PC-9 (cell line): ENCODE results near the gene RING1. TPM values are rescaled to one million over a fixed set of nuclear protein-coding genes. Genes with fewer than 3 reads are reported as not detected.

Experiments used
- BruUV-seq: library from RNA; stranded (reverse); fragments of 400-500 nt; replicated peaks from 2 replicates; lab custom pipeline; 2021; lab: Mats Ljungman, UMichigan
- CTCF ChIA-PET: fragments of 300-600 bp; sonication (Branson Sonifier 250); formaldehyde crosslinking; loops from one replicate; lab custom pipeline; 2022; ENCODE audit warnings: antibody characterized with exemption; lab: Charles Lee
- POLR2A ChIA-PET: fragments of 300-600 bp; sonication (Branson Sonifier 250); formaldehyde crosslinking; loops from one replicate; lab custom pipeline; 2022; ENCODE audit warnings: antibody characterized with exemption; ENCODE audit not compliant: unreplicated experiment; lab: Charles Lee
- DNase-seq, 2 experiments: peaks; one replicate each; pipeline versions ENCODE4 v3.0.0 to v3.0.0-alpha.2; 2015 to 2022; ENCODE audit warnings: mixed read lengths in 1 of 2
- H2AFZ ChIP-seq: fragments of 200-600 bp; sonication (generic); 2 replicates; pipeline ENCODE4 v1.8.1; 2017; ENCODE audit warnings: antibody characterized with exemption
- H3F3A ChIP-seq: fragments of 200-600 bp; sonication (generic); 2 replicates; pipeline ENCODE4 v1.8.1; 2017; ENCODE audit warnings: antibody characterized with exemption, mild to moderate bottlenecking, low read depth; ENCODE audit not compliant: insufficient read depth
- H3K27ac ChIP-seq: fragments of 200-600 bp; sonication (generic); 2 replicates; pipeline ENCODE4 v1.6.1; 2016; ENCODE audit warnings: mixed run types
- H3K27me3 ChIP-seq: fragments of 200-600 bp; sonication (generic); 2 replicates; pipeline ENCODE4 v1.6.1; 2016; ENCODE audit warnings: low read depth, mixed run types; ENCODE audit not compliant: insufficient read depth
- H3K36me3 ChIP-seq: fragments of 200-600 bp; sonication (generic); 2 replicates; pipeline ENCODE4 v1.6.1; 2016; ENCODE audit warnings: low read depth, mixed run types
- H3K4me1 ChIP-seq: fragments of 200-600 bp; sonication (generic); replicated peaks from 2 replicates; pipeline ENCODE4 v1.6.1; 2016; ENCODE audit warnings: mixed run types; ENCODE audit not compliant: insufficient read depth
- H3K4me2 ChIP-seq: fragments of 200-600 bp; sonication (generic); 2 replicates; pipeline ENCODE4 v1.6.1; 2017; ENCODE audit warnings: mixed run types
- H3K4me3 ChIP-seq: fragments of 200-600 bp; sonication (generic); 2 replicates; pipeline ENCODE4 v1.6.1; 2016; ENCODE audit warnings: mixed run types
- H3K79me2 ChIP-seq: fragments of 200-600 bp; sonication (generic); 2 replicates; pipeline ENCODE4 v1.6.1; 2017; ENCODE audit warnings: low read depth, mixed run types
- H3K9me2 ChIP-seq: fragments of 200-600 bp; sonication (generic); 2 replicates; pipeline ENCODE4 v1.8.1; 2017; ENCODE audit warnings: mild to moderate bottlenecking; ENCODE audit not compliant: insufficient read depth
- H3K9me3 ChIP-seq: fragments of 200-600 bp; sonication (generic); 2 replicates; pipeline ENCODE4 v1.8.1; 2016; ENCODE audit warnings: low read depth; ENCODE audit not compliant: insufficient read depth
- H4K20me1 ChIP-seq: fragments of 200-600 bp; sonication (generic); 2 replicates; pipeline ENCODE4 v1.8.1; 2017; ENCODE audit not compliant: insufficient read depth
- EZH2 ChIP-seq: fragments of 200-600 bp; sonication (generic); IDR thresholded peaks from 2 replicates; pipeline ENCODE4 v1.8.0; 2017; ENCODE audit warnings: antibody characterized with exemption, low read depth
- intact Hi-C: fragments of 100-400 bp; cut with micrococcal nuclease; formaldehyde crosslinking; loops from one replicate; pipeline ENCODE4 v1.10.0; 2022; ENCODE audit not compliant: unreplicated experiment
- total RNA-seq: library from RNA; stranded (reverse); gene quantifications from 2 replicates; pipeline ENCODE4 v1.2.3, GENCODE V29; 2021
- TF ChIP-seq, protein P1 (sequence below): fragments of 200-600 bp; sonication (generic); conservative IDR thresholded peaks from 2 replicates; pipeline ENCODE4 v1.6.1; 2017; ENCODE audit warnings: mixed run types, antibody characterized with exemption, mild to moderate bottlenecking, moderate library complexity

RING1 gene
- total RNA-seq, 1 experiment from 2014 or later: 18.9 TPM

DNA sequence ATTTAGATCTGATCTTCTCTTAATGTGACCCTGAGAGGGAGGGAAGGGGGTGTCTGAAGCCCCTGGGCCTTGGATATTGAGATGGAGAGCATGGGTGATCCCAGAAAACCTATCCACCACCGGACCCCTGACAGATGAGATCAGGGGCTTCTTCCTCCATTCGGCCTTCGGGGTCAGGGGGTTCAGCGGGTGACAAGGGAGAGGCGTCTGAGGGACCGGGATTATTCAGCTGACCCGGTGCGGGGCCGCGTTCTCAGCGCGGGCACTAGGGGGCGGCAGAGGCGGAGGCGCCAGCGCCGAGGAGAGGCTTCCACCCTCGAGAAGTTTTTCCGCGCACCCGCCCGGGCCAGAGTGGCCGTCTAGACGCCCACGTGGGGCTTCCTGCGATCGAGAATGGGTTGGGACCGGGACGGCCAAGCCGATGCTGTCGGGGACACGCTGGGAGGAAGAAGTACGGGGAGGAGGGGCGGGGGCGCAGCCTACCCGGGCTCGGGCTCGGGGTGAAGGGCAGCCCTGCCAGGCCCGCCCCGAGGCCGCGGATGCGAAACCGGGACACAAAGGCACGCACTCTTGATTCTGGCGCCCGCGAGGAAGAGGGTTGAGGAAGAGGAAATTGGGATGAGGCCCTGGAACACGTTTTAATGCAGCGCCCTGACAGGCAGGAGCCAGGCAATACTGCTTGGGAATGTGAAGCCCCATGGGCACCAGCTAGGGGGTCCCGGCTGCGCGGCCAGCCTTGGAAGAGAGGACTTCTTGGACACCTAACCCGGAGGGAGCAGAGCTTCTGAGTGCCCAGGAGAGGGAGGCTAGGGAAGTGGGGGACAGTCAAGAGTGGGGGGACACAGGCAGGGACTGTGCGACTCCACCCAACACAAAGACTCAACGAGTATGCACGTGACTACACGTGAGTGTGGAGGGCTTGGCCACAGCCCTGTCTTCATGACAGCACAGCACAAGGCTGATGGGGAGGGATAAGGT, 46.7 kb upstream of the RING1 start:
- peaks cover 4% of the 10 kb centered on the region for H3K4me1 ChIP-seq
- H4K20me1 ChIP-seq: no peaks in the 10 kb centered on the region
- CTCF ChIA-PET: interaction anchor here (0.6 kb wide), 2 partner anchors 229 to 296 kb away, joined by 3 to 5 read pairs; no protein-coding TSS in a partner anchor
- no peaks in the 10 kb centered on the region for H3K36me3 ChIP-seq
- H3K9me3 ChIP-seq: no peaks in the 10 kb centered on the region
- DNase-seq: peak in 1 of 2 experiments; percentile 74
- intact Hi-C loops: loop anchor here (5.0 kb wide), 1 partner anchor 86 kb away; no protein-coding TSS in a partner anchor
- H3K27me3 ChIP-seq: peaks cover 40% of the 10 kb centered on the region
- TF ChIP-seq EZH2: no peak
- TF ChIP-seq, protein P1, sequence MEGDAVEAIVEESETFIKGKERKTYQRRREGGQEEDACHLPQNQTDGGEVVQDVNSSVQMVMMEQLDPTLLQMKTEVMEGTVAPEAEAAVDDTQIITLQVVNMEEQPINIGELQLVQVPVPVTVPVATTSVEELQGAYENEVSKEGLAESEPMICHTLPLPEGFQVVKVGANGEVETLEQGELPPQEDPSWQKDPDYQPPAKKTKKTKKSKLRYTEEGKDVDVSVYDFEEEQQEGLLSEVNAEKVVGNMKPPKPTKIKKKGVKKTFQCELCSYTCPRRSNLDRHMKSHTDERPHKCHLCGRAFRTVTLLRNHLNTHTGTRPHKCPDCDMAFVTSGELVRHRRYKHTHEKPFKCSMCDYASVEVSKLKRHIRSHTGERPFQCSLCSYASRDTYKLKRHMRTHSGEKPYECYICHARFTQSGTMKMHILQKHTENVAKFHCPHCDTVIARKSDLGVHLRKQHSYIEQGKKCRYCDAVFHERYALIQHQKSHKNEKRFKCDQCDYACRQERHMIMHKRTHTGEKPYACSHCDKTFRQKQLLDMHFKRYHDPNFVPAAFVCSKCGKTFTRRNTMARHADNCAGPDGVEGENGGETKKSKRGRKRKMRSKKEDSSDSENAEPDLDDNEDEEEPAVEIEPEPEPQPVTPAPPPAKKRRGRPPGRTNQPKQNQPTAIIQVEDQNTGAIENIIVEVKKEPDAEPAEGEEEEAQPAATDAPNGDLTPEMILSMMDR: peak; percentile 90
- H2AFZ ChIP-seq: peak overlapping the region; percentile 89
- no peaks in the 10 kb centered on the region for H3F3A ChIP-seq
- peak overlapping the region; percentile 60; the same call in 1 of the 2 replicates for H3K4me3 ChIP-seq
- no TSS peak for BruUV-seq
- H3K9me2 ChIP-seq: no peaks in the 10 kb centered on the region
- H3K4me2 ChIP-seq: peak overlapping the region; percentile 93
- H3K79me2 ChIP-seq: no peaks in the 10 kb centered on the region
- POLR2A ChIA-PET: no interaction called here
- no peak overlapping the region for H3K27ac ChIP-seq

DNA sequence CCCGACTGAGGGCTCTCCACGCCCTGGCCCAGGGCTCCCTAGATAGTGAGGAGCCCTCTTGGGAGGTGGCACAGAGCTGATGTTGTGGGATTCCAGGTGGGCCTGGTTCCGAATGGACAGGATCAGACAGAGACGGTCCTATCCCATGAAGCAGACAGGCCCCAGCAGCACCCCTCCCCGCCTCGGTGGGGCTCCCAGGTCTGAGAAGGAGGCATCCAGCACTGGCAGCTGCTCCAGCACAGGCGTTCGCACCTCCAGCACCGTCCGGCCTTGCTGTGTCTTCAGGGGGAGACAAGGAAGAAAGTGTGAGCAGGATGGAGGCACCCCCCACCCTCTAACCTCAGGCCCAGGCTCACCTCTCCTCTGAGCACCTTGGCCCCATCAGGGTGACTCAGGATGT, 44.8 kb upstream of the RING1 start:
- intact Hi-C loops: loop anchor here (5.0 kb wide), 1 partner anchor 84 kb away; no protein-coding TSS in a partner anchor

DNA sequence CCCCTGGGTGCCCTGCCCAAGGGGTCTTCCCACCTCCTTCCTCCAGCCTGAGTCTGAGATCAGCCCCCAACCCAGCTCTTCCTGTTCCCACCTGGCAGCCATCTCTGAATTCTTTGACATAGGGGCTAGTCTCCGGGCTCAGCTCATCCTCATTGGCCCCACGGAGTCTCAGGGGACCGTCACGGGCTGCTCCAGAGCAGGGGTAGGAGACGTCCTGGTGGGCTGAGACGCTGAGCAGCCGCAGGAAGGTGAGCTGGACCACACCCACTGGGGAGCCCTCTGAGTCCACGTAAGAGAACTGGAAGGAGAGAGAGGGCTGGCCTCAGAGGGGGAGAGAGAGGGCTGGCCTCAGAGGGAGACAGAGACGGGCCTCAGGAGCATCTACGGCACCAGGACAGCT, 44.1 kb upstream of the RING1 start:
- no peaks in the 10 kb centered on the region for H3F3A ChIP-seq
- H3K4me2 ChIP-seq: no peak overlapping the region
- no peaks in the 10 kb centered on the region for H3K79me2 ChIP-seq
- TF ChIP-seq, protein P1: no peak
- TF ChIP-seq EZH2: no peak
- intact Hi-C loops: loop anchor here (5.0 kb wide), 1 partner anchor 83 kb away; no protein-coding TSS in a partner anchor
- no peaks in the 10 kb centered on the region for H3K9me3 ChIP-seq
- ChIA-PET CTCF (no interaction called here), POLR2A (no interaction called here)
- no peak overlapping the region for H3K4me3 ChIP-seq
- peaks cover 4% of the 10 kb centered on the region for H3K4me1 ChIP-seq
- DNase-seq: no peak
- H3K27me3 ChIP-seq: peaks cover 44% of the 10 kb centered on the region
- H2AFZ ChIP-seq: no peak overlapping the region
- H4K20me1 ChIP-seq: no peaks in the 10 kb centered on the region
- no peaks in the 10 kb centered on the region for H3K9me2 ChIP-seq
- H3K27ac ChIP-seq: no peak overlapping the region
- H3K36me3 ChIP-seq: no peaks in the 10 kb centered on the region
- no TSS peak for BruUV-seq

More for the DNA sequence above, 44.8 kb upstream of the RING1 start:
- no peaks in the 10 kb centered on the region for H3F3A ChIP-seq
- no peak overlapping the region for H2AFZ ChIP-seq
- H3K9me2 ChIP-seq: no peaks in the 10 kb centered on the region
- no peak for TF ChIP-seq EZH2
- TF ChIP-seq, protein P1: no peak
- CTCF ChIA-PET: no interaction called here
- DNase-seq: no peak
- H3K9me3 ChIP-seq: no peaks in the 10 kb centered on the region
- H3K79me2 ChIP-seq: no peaks in the 10 kb centered on the region
- no peak overlapping the region for H3K4me3 ChIP-seq
- no peak overlapping the region for H3K27ac ChIP-seq
- H3K36me3 ChIP-seq: no peaks in the 10 kb centered on the region
- H3K4me2 ChIP-seq: no peak overlapping the region
- POLR2A ChIA-PET: no interaction called here
- peaks cover 4% of the 10 kb centered on the region for H3K4me1 ChIP-seq
- no peaks in the 10 kb centered on the region for H4K20me1 ChIP-seq
- peaks cover 44% of the 10 kb centered on the region for H3K27me3 ChIP-seq
- no TSS peak for BruUV-seq
